HG03354 (cell line): ENCODE measurements around the gene ASB2.

ENCODE experiments used
- ATAC-seq: cut with Tn5 transposase; IDR thresholded peaks from one replicate; pipeline ENCODE4 v1.9.1; 2021; ENCODE audit warnings: mild to moderate bottlenecking; ENCODE audit not compliant: unreplicated experiment, poor library complexity, severe bottlenecking

ASB2 gene

DNA sequence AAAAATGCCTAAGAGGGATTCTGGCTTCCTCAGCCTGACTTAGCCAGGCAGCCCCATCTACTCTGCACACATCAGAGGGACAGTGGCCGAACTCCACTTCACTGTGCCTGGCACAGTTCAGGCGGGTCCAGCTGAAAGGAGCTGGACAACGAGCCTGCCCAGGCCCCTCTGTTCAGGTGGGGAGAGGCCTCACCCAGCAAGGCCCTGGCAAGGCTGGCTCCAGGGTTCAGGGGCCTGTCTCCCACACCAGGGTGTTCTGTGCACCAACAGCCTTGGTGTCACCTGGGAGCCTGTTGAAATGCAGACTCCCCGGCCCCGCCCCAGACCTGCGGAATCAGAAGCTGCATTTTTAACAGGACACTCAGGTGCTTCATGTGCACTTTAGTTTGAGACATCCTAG is 39.4 kb downstream of the ASB2 start:
- ATAC-seq, result no peak

DNA sequence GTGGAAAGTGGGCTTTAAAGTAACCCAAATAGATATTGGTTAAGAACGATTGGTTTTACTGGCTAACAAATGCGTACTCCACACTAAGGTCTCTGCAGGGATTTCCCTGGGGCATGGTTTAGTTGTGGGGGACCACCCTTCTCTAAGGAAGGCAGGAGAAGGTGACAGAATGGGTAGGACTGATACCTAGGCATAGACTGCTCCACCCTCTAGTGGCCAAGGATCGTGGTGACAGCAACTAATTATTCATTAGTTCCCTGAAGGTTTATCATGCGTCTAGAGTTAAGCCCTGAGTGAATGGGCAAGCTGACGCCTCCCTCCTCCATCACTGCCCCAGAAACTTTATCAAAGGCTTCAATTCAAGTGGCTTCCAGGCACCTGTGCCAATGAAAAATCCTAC is 40.1 kb downstream of the ASB2 start:
- ATAC-seq, result no peak

DNA sequence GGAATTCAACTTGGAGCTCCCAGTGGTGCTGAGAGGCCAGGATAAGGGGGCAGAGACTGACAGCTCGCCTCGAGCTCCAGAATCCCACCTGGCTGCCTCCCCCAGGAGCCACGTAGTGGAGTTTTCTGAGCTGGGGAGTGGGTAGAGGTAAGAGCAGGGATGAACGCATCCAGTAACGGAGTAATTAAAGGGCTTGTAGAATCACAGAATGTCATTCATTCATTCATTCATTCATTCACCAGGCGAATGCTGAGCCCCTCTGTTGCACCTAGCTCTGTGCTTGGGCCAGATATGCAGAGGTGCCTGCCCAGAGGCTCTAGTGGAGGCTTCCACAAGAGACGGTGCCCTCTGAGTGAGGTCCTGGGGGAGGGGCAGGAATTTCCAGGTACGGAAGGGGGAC is 41.2 kb downstream of the ASB2 start:
- no peak for ATAC-seq

- no peak for ATAC-seq
These were observed 43.7 kb downstream of the ASB2 start for GRCh38 chr14:93932642-93933041.

GRCh38 chr14:93930989-93931307 is 45.4 kb downstream of the ASB2 start:
- no peak for ATAC-seq

GRCh38 chr14:93930296-93930988 is 45.9 kb downstream of the ASB2 start:
- no peak for ATAC-seq

GRCh38 chr14:93929657-93930056 is 46.7 kb downstream of the ASB2 start:
- no peak for ATAC-seq

- ATAC-seq, result no peak
These were observed 47.3 kb downstream of the ASB2 start for GRCh38 chr14:93929048-93929535.

DNA sequence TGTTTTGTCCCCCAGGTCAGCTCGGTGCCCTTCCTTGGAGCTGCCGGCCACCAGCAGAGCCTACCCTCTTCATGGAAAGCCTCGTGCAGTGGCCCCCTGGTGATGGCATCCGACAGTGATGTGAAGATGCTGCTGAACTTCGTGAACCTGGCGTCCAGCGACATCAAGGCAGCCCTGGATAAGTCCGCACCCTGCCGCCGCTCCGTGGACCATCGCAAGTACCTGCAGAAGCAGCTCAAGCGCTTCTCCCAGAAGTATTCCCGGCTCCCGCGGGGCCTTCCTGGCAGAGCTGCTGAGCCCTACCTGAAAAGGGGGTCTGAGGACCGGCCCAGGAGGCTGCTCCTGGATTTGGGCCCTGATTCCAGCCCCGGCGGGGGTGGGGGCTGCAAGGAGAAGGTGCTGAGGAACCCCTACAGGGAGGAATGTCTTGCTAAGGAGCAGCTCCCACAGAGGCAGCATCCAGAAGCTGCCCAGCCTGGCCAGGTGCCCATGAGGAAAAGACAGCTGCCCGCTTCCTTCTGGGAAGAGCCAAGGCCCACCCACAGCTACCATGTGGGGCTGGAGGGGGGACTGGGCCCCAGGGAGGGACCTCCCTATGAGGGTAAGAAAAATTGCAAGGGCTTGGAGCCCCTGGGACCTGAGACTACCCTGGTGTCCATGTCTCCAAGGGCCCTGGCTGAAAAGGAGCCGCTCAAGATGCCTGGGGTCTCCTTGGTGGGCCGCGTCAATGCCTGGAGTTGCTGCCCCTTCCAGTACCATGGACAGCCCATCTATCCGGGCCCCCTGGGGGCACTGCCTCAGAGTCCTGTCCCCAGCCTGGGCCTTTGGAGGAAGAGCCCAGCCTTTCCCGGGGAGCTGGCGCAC is 48.0 kb downstream of the ASB2 start:
- no peak for ATAC-seq

- no peak for ATAC-seq
These were observed 48.6 kb downstream of the ASB2 start for GRCh38 chr14:93927800-93928145.

- ATAC-seq, result no peak
These were observed 49.2 kb downstream of the ASB2 start, which contains the start of gene FAM181A for GRCh38 chr14:93926873-93927799. Gene FAM181A (plus strand): TSS chr14:93927344. CDS start chr14:93928286, 942 bp downstream.

DNA sequence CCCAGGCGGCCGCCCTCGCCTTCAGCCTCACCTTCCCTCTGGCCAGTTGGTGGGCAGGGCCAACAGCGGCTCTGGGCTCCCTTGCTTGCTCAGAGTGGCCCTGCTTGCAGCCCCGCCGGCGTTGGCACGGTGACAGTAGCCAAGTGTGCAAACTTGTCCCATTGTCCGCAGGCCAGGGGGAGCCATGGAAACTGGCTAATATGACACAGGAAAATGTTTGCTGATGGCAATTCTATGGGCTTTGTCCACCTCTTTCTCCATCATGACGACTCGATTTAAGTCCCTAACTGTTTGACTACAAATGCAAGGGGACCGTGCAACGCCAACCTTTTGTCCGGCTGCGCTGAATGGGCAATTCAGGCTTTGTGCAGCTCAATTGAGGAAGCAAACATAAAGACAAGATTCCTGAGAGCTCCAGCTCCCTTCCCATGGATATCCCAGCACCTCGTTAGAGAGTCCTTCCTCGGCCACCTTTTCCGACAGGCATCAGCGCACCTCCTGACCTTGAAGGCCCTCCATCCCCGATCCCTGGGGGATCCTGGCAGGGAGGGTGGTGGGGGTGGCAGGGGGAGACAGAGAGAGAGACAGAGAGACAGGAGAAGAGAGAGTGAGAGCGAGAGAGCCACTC is 50.0 kb downstream of the ASB2 start:
- no peak for ATAC-seq

GRCh38 chr14:93925374-93925895 is 50.9 kb downstream of the ASB2 start:
- ATAC-seq, result no peak

DNA sequence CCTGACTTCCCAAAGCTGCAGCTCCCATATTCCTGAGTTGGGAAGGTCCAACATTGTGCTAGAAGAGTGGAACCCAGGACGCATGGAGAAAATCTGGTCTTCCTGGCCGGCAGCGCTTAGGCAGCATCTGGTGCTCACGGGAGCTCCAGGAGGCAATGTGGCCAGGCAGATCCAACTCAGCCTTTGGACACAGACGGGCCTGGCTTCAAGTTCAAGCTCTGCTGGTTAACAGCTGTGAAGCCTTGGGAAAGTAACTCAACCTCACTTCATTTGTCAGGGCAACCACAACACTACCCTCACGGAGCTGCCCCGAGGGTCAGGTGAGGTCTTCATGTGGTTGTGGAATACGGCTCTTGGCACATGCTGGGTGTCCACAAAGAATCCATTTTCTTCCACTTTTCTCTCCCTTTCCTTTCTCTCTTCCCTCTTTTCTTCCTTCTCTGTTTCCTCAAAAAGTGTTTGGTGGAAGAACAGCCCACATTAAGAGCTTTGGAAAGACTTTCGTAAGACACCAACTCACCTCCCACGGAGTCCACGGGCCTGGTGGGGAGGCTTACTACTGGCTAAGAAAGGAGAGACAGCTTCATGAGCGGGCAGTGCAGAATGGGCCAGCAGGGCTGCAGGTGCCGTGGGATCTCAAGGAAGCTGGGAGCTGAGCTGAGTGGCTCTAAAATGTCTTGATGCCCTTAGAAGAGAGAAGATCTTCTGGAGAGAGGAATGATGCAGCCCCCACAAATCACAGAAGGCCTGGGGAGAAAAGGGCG is 51.6 kb downstream of the ASB2 start:
- ATAC-seq, result no peak

GRCh38 chr14:93923626-93924025 is 52.7 kb downstream of the ASB2 start:
- no peak for ATAC-seq

- no peak for ATAC-seq
These were observed 55.2 kb downstream of the ASB2 start for GRCh38 chr14:93921001-93921806.

DNA sequence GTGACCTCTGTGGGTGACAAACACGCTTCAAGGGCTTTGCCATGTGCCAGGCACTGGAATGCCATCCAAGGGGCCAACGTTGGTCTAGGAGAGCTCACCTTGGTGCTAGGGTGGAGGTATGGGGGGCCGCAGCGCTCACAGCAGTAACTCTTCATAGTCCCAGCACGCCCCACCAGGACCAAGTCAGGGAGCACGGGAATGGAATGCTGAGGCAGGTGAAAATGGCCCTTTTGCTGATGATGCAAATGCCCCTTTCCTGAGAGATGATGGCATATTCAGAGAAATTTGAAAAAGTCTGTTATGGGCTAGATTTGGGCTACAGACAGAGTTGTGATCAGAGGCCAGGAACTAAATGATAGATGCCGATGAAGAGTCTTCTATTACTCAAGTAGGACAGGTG is 59.2 kb downstream of the ASB2 start:
- ATAC-seq, result no peak

- no peak for ATAC-seq
These were observed 59.9 kb downstream of the ASB2 start for GRCh38 chr14:93916498-93916897.
